Hepatocyte (in vitro differentiated cells): Measurements from ENCODE around the gene FAM210B. TPM values are rescaled to one million over a fixed set of nuclear protein-coding genes. Genes with fewer than 3 reads are reported as not detected.
"Not testable (repeated sequence)": the region's sequence is repeated elsewhere in the genome, so short reads cannot be mapped to it uniquely, and the experiment has no call there.

Experiments
- DNase-seq: peaks from one replicate; pipeline ENCODE4 v3.0.0-alpha.2; 2016; ENCODE audit warnings: low spot score
- H2AFZ ChIP-seq: fragments of 200-600 bp; sonication (generic); 2 replicates; pipeline ENCODE4 v1.6.0; 2016; ENCODE audit warnings: antibody characterized with exemption, mild to moderate bottlenecking
- H3K27ac ChIP-seq: fragments of 200-600 bp; sonication (generic); 2 replicates; pipeline ENCODE4 v1.5.1; 2016; ENCODE audit warnings: mild to moderate bottlenecking
- H3K27me3 ChIP-seq: fragments of 200-600 bp; sonication (generic); 2 replicates; pipeline ENCODE4 v1.6.1; 2016
- H3K36me3 ChIP-seq: fragments of 200-600 bp; sonication (generic); replicated peaks from 2 replicates; pipeline ENCODE4 v1.5.1; 2016; ENCODE audit warnings: low read depth; ENCODE audit not compliant: insufficient read depth
- H3K4me1 ChIP-seq: fragments of 200-600 bp; sonication (generic); 2 replicates; pipeline ENCODE4 v1.5.1; 2016; ENCODE audit warnings: mild to moderate bottlenecking, moderate library complexity; ENCODE audit not compliant: insufficient read depth
- H3K4me2 ChIP-seq: fragments of 200-600 bp; sonication (generic); 2 replicates; pipeline ENCODE4 v1.6.0; 2016
- H3K4me3 ChIP-seq: fragments of 200-600 bp; sonication (generic); 2 replicates; pipeline ENCODE4 v1.5.1; 2016; ENCODE audit warnings: mild to moderate bottlenecking
- H3K79me2 ChIP-seq: fragments of 200-600 bp; sonication (generic); 2 replicates; pipeline ENCODE4 v1.6.0; 2017; ENCODE audit warnings: mild to moderate bottlenecking
- H3K9me2 ChIP-seq: fragments of 200-600 bp; sonication (generic); replicated peaks from 2 replicates; pipeline ENCODE4 v1.6.0; 2017; ENCODE audit warnings: mild to moderate bottlenecking; ENCODE audit not compliant: insufficient read depth
- H3K9me3 ChIP-seq: fragments of 200-600 bp; sonication (generic); 2 replicates; pipeline ENCODE4 v1.5.1; 2016; ENCODE audit warnings: low read depth, mild to moderate bottlenecking
- H4K20me1 ChIP-seq: fragments of 200-600 bp; sonication (generic); 2 replicates; pipeline ENCODE4 v1.6.0; 2016; ENCODE audit warnings: mild to moderate bottlenecking; ENCODE audit not compliant: insufficient read depth, poor library complexity, severe bottlenecking
- EZH2 ChIP-seq: fragments of 200-600 bp; sonication (generic); IDR thresholded peaks from 2 replicates; pipeline ENCODE4 v1.6.1; 2016; ENCODE audit warnings: antibody characterized with exemption, mild to moderate bottlenecking, borderline replicate concordance
- EZH2phosphoT487 ChIP-seq: fragments of 200-600 bp; sonication (generic); IDR thresholded peaks from one replicate; pipeline ENCODE4 v1.6.1; 2018; ENCODE audit warnings: antibody characterized with exemption, mild to moderate bottlenecking, low read depth, moderate library complexity; ENCODE audit not compliant: unreplicated experiment, severe bottlenecking
- WGBS: methylation state at CpG from one replicate; pipeline ENCODE4 v1.1.6; 2016; ENCODE audit warnings: low lambda C conversion rate; ENCODE audit errors: missing lambda C conversion rate; 5-methylcytosine and 5-hydroxymethylcytosine counted together
- polyA plus RNA-seq: library from polyadenylated mRNA; unstranded; fragments of >200 nt; fragmentation: Nextera tagmentation; extraction: Ambion mirVana; gene quantifications from 2 replicates; pipeline ENCODE4 v1.2.1, GENCODE V29; 2016
- total RNA-seq: library from RNA; depleted of rRNA; stranded (reverse); fragments of >200 nt; gene quantifications from 2 replicates; pipeline ENCODE4 v1.2.3, GENCODE V29; 2014
- TF ChIP-seq, protein P1 (sequence below): fragments of 200-600 bp; sonication (generic); IDR thresholded peaks from 2 replicates; pipeline ENCODE4 v1.5.1; 2016; ENCODE audit warnings: antibody characterized with exemption, mild to moderate bottlenecking; ENCODE audit not compliant: poor library complexity

The FAM210B gene
- total and polyA plus RNA-seq, 2 experiments from 2014 or later = 57.0 to 62.7 TPM

DNA sequence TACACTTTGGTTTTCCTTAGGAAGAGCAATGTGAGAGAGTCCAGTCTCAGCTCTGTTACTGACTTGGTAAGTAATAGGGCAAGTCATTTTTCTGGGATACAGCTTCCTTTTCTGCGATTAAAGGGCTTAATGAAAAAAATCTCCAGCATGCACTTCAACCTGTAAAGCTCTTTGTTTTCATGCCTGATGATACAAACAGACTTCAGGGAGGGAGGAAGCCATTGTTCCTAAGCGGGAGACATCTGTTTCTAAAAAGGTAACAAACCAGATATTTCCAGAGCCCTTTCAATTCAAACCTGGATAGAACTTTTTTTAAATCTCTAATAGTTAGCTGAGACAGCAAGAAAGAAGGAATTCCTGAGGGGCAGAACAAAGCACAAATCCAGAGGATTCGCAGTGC, 48.1 kb downstream of the FAM210B start:
- 95% methylated on average over 3 of the region's 3 CpGs for WGBS
- Histone ChIP-seq H3K4me2 (no peak overlapping the region), H3K79me2 (peaks cover 14% of the 10 kb centered on the region), H3K9me2 (no peaks in the 10 kb centered on the region), H3K27ac (no peak overlapping the region), H3K4me1 (no peaks in the 10 kb centered on the region), H4K20me1 (no peaks in the 10 kb centered on the region), H3K4me3 (no peak overlapping the region), H2AFZ (no peak overlapping the region), H3K27me3 (no peaks in the 10 kb centered on the region), H3K9me3 (no peaks in the 10 kb centered on the region), H3K36me3 (peaks cover 5% of the 10 kb centered on the region)
- TF ChIP-seq, protein P1, sequence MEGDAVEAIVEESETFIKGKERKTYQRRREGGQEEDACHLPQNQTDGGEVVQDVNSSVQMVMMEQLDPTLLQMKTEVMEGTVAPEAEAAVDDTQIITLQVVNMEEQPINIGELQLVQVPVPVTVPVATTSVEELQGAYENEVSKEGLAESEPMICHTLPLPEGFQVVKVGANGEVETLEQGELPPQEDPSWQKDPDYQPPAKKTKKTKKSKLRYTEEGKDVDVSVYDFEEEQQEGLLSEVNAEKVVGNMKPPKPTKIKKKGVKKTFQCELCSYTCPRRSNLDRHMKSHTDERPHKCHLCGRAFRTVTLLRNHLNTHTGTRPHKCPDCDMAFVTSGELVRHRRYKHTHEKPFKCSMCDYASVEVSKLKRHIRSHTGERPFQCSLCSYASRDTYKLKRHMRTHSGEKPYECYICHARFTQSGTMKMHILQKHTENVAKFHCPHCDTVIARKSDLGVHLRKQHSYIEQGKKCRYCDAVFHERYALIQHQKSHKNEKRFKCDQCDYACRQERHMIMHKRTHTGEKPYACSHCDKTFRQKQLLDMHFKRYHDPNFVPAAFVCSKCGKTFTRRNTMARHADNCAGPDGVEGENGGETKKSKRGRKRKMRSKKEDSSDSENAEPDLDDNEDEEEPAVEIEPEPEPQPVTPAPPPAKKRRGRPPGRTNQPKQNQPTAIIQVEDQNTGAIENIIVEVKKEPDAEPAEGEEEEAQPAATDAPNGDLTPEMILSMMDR = no peak
- DNase-seq = no peak

DNA sequence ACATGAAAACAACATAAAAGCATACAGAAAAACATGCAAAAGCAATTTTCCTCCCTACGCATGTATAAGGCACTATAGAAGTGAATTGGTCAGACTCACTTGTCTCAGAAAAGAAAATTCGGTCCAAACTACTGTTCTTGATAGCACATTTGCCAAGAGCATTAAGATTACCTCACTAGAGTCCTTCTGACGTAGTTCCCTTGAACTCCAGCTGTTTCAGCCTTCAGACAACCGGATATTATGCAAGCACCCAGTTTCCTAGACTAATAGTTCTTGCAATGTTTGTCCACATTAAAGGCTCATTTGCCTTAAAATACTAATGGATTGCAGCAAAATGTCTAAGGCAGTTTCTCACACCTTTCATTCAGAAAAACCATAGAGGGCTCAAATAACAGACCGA, 50.7 kb downstream of the FAM210B start:
- no peaks in the 10 kb centered on the region for H3K4me1 ChIP-seq
- H3K36me3 ChIP-seq = no peaks in the 10 kb centered on the region
- no peak overlapping the region for H3K4me3 ChIP-seq
- 93% methylated on average over 5 of the region's 5 CpGs for WGBS
- no peaks in the 10 kb centered on the region for H3K27me3 ChIP-seq
- H4K20me1 ChIP-seq = no peaks in the 10 kb centered on the region
- no peak overlapping the region for H3K4me2 ChIP-seq
- peak overlapping the region; percentile 59 for H3K27ac ChIP-seq
- peaks cover 6% of the 10 kb centered on the region for H3K79me2 ChIP-seq
- TF ChIP-seq, protein P1 = no peak
- TF ChIP-seq EZH2phosphoT487 (no peak), EZH2 (no peak)
- no peak overlapping the region for H2AFZ ChIP-seq
- H3K9me2 ChIP-seq = no peaks in the 10 kb centered on the region
- H3K9me3 ChIP-seq = no peaks in the 10 kb centered on the region
- no peak for DNase-seq

DNA sequence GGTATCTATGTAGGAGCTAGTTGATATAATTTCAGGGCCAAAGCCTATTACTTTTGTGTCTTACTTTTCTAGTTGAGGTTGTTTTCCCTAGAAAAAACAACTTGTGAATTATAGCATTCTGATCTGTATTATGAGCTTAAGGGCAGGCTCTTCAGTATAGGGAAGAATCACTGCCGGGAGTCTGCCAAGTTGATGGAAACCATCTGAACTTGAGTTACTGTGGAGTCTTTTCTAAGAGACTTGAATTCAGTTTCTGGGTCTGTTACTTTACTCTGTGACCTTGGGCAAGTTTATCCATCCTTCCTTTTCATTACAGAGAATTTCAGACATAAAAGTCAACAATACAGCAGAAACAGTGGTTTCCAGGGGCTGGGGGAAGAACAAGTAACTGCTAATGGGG, 51.2 kb downstream of the FAM210B start:
- Histone ChIP-seq H3K79me2 (peaks cover 6% of the 10 kb centered on the region), H3K4me2 (no peak overlapping the region), H3K27me3 (no peaks in the 10 kb centered on the region), H3K4me1 (no peaks in the 10 kb centered on the region), H2AFZ (no peak overlapping the region), H3K36me3 (no peaks in the 10 kb centered on the region), H3K27ac (peak overlapping the region; percentile 59), H4K20me1 (no peaks in the 10 kb centered on the region), H3K9me3 (no peaks in the 10 kb centered on the region), H3K4me3 (no peak overlapping the region), H3K9me2 (no peaks in the 10 kb centered on the region)
- WGBS = 79% methylated on average over 1 of the region's 1 CpG
- no peak for DNase-seq
- TF ChIP-seq EZH2phosphoT487 = no peak
- TF ChIP-seq EZH2 = no peak
- TF ChIP-seq, protein P1 = no peak

DNA sequence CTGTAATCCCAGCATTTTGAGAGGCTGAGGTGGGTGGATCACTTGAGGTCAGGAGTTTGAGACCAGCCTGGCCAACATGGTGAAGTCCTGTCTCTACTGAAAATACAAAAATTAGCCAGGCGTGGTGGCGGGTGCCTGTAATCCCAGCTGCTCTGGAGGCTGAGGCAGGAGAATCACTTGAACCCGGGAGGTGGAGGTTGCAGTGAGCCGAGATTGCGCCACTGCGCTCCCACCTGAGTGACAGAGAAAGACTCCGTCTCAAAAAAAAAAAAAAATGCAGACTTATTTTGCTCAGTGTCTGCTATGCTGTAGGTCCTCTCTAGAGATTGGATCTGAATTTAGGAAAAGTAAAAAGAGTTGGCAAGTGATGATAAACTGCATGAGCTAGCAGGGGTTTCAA, 52.5 kb downstream of the FAM210B start:
- not testable (repeated sequence) for H3K79me2 ChIP-seq, H3K9me3 ChIP-seq, DNase-seq, H3K27ac ChIP-seq, H4K20me1 ChIP-seq, H3K36me3 ChIP-seq, H2AFZ ChIP-seq, H3K4me3 ChIP-seq, H3K4me2 ChIP-seq, H3K4me1 ChIP-seq, H3K9me2 ChIP-seq, H3K27me3 ChIP-seq
- WGBS = 94% methylated on average over 7 of the region's 7 CpGs
